ENCODE results near the gene SH3GL1.

- TF ChIP-seq CTCF (IDR thresholded peaks at IDR 0.05) (no peak), POLR2A (IDR thresholded peaks at IDR 0.05) (no peak), POLR2AphosphoS5 (IDR thresholded peaks at IDR 0.05; ENCODE audit: insufficient read depth in 1 of 2, low read depth in 1 of 2) (no peak)
These were observed 26.5 kb downstream of the SH3GL1 start for GRCh38 chr19:4373601-4374497.
